LoVo (cell line): ENCODE data around the gene AP3B2.

Experiments used
- DNase-seq: peaks from one replicate; pipeline ENCODE4 v3.0.0-alpha.2; 2016; ENCODE audit warnings: low spot score

AP3B2 gene

DNA sequence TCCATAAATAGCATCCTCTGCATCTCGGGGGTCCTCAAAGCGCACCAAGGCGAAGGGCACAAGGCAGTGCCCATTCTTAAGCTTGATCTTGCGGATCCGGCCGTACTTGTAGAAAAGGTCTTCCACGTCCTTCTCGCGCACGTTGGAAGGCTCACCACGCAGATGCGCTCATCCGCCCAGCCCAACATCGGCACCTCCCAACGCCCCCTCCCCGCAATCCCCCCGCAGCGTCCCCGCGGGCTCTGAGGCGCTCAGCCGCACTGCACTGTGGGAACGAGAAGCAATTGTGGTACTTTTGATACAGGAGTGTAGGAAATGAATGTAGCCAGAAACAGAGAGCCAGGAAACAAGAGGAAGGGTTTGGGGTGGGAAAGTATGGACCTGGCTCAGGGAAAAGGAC lies 17.5 kb downstream of the AP3B2 start:
- no peak for DNase-seq

- DNase-seq: no peak
These were observed 20.5 kb downstream of the AP3B2 start for GRCh38 chr15:82689147-82689546.

DNA sequence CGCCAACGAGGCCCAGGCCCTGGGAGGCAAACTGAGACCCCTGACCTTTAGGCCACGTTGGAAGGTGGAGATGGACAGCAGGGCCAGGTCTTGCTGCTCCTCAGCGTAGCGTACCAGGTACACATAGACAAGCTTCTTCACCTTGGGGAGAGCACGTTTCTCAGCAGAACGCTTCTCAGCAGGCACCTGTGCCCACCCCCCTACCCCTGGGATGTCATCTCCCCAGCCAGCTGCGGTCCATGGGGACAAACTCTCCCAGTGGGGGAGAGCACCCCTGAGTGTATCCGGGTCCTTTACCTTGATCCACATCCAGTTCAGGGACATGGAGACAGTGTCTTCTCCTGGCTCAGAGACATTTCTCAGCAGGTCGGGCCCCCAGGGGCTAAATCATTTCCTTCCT lies 21.0 kb downstream of the AP3B2 start:
- DNase-seq: no peak

DNA sequence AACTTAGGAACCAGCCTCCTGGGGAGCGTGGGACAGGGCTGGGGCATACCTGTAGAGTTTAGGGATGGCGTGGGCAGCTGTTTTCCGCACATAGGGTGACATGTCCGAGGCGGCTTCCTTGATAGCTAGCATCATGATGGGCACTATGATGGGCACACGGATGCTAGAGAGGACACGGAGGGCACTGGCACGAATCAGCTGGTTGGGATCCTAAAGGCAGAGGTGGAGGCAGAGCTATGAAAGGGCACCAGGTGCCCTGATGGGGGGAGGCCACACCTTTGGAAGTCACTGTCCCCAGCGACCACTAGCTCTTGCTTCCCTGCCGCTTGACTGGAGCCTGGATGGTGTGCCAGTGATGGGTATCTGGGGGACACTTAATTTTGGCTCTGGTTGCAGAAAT lies 28.3 kb downstream of the AP3B2 start:
- DNase-seq: no peak

DNA sequence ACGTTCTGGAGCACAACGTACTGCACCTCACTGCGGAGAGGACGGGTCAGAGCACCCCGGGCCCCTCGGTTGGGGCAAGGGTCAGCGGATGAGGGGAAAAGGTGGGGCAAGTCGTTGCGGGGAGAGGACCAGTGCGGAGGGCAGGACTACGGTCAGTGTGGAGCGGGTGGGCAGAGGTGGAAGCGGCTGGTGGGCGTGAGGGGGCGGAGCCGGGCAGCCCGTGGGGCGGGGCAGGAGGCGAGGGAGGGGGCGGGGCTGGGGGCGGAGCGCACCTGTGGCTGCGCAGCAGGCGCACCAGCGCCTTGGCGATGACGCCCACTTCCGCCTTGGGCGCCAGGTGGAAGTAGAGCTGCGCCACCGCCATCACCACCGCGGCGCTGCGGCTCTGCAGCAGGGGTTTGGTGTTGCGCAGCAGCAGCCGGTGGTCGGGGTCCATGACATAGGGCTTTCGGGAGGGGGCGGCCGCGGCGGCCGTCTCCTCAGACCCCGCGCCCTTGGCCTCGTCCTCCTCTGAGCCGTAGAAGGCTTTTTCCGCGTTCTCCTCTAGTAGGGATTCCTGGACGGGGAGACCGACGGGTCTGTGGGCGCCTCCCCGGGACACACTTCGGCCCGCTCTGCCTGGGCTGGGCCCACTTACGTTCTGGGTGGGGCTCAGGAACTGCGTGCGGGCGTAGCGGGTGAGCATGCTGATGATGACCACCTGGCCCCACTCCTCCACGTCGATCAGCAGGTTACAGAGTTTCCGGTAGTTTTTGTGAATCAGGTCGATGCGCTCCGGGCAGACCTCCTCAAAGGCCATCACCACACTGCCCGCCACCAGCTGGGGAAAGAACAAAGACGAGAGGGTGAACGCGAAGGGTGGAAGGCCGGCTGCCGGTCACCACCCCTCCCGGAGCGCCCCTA lies 29.2 kb downstream of the AP3B2 start:
- DNase-seq: no peak

- DNase-seq: no peak
These were observed 30.0 kb downstream of the AP3B2 start for GRCh38 chr15:82679626-82680199.

- DNase-seq: no peak
These were observed 31.9 kb downstream of the AP3B2 start for GRCh38 chr15:82677720-82678323.

DNA sequence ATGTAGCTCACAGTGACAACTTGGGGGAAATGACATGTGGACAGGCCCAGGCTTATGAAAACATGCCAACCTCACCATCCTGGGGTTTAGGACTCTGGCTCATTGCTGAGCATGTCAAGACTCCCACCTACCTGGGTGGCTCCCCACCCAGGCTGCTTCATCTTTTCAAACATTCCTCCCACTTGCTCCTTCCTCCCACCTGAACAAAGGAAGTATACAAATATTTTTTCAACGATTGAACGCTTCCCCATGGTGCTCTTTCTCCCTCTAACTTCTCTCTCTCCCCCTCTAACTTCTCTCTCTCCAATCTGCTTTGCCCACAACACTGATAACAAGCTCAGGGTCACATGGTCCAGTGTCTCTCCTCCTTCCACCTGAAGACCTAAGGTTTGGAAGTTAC lies 34.8 kb downstream of the AP3B2 start:
- no peak for DNase-seq

- DNase-seq: no peak
These were observed 39.0 kb downstream of the AP3B2 start for GRCh38 chr15:82670699-82671098.

- no peak for DNase-seq
These were observed 43.1 kb downstream of the AP3B2 start for GRCh38 chr15:82666606-82667005.

- no peak for DNase-seq
These were observed 45.7 kb downstream of the AP3B2 start for GRCh38 chr15:82664021-82664420.

- DNase-seq: peak; percentile 71
These were observed 46.5 kb downstream of the AP3B2 start for GRCh38 chr15:82663186-82663600.

GRCh38 chr15:82662641-82663040 lies 47.0 kb downstream of the AP3B2 start:
- no peak for DNase-seq

DNA sequence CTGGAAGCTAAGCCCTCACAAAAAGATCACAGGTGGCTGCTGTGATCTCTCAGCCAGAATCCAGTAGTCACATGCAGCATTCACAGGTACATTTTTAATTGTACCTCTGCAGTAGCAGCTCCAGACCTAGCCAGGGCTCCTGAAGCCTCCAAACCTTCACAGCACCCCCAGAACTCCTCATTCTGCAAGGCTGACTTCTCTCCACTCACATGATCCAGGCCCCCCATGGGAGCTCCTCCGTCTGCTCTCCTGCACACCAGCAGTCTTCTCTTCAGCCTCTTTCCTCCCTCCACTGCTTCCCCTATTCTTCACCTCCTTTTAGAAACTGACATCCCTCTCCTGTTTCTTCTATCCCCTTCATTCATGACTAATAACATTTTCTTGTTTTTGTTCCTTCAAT lies 49.3 kb downstream of the AP3B2 start:
- no peak for DNase-seq

- no peak for DNase-seq
These were observed 52.9 kb downstream of the AP3B2 start for GRCh38 chr15:82656641-82657266.

DNA sequence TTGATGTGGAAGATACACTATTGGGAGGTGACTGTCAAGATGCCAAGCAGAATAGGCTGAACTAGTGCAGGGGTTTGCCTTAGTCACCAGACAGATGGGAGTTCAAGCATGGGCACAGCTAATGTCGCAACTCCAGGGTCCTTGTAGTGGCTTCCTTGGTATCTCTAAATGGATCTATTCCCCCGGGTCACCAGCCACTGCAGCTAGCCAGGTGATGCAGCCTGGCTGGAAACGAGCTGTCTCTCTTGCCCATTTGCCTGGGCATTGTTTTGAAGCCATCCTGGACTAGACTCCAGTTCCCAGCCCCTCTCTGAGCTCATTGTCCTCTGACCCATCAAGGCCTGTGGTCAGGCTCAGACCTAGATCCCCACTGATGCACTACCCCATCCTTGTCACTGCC lies 54.1 kb downstream of the AP3B2 start:
- DNase-seq: no peak

DNA sequence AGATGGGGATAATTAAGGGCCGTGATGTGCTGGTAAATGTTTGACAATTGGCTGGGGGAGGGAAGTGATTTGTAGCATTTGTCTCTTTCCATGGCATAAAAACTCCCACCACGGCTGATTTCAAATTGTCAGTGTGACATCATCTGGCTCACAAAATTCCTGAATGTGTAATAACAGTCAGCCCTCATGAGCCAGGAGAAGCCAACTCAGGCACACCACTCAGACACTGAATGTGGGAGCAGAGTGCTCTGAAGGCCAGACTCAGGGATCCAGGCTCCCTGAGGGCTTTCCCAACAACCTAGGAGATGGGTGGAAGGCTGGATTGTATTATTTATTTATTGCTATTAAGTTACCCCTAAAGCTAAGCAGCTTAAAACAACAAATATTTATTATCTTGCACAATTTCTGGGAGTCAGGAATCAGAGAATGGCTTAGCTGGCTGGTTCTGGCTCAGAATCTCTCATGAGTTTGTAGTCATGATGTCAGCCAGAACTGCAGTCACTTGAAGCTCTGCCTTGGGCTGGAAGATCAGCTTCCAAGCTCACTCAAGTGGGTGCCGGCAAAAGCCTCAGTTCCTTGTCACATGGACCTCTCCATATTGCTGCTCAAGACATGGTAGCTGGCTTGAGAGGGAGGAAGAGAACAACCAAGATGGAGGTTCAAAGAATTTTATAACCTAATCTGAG lies 56.0 kb downstream of the AP3B2 start:
- DNase-seq: no peak

- DNase-seq: no peak
These were observed 58.0 kb downstream of the AP3B2 start for GRCh38 chr15:82651708-82652107.

DNA sequence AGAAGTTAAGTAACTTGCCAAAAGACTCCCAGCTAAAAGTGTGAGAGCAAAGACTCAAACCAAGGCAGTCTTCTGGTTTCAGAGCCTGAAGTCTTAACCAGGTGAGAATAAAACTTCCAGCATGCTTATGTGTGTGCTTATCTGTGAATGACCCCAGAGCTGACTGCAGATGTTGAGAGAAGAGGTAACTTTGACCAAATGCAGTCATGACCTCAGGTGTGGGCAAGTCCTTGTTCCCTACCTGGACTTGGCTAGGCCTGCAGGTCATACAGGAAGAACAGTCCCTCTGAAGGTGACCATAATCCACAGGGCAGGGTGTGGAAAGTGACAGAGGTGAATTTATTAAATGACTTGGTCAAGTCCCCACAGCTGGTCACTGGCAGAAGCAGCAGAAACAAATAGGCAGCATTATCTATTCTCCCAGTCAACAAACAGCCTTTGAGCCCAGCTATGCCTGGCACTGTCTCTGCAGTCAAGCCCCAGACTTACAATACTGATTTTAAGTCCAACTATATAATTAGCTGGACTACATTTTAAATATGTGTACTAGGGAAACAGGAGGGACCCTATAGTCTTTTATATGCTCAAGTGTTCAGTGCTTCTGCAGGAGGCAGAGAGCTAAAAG lies 59.5 kb downstream of the AP3B2 start:
- no peak for DNase-seq

DNA sequence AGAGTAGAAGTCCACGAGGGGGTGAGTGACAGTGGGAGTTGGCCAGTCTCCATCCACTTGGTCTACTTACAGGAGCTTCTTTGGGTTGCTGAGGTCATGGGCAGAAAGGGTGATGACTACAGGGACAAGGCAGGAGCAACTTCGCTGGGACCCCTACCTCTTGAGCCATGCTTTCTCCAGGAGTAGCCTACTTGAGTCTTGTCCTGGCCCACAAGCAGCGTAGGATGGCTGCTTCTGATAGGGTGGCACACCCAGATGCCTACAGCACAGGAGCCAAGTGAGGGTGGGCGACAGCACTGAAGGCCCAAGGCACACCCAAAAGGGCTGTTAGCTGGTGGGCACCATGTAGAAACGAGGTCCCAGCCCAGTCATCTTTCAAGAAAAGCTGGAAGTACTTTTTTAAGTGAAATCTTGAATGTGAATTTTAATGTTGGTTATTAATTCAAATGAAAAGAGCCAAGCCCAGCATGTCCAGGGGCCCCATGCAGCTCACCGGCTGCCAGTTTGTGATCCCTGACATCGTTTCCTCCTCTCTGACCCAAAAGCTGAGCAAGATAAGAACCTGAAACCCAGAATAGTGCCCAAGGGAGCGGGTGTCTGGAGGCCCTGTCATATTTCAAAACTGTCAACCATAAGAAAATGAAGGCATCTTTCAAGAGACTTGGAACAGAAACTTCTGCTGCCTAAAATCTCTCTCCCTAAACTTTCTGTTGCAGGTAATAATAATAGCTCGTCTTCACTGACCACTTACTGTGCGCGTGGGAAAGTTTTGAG lies 60.3 kb downstream of the AP3B2 start:
- DNase-seq: no peak
